ENCODE results near the gene ARHGAP25. TPM values are rescaled to one million over a fixed set of nuclear protein-coding genes. Genes with fewer than 3 reads are reported as not detected.

Gene ARHGAP25
- total and polyA plus RNA-seq, 2 donors from 2014 or later = 6.3 to 20.4 TPM

GRCh38 chr2:68747900-68748299 lies 13.3 kb downstream of the ARHGAP25 start:
- H3K27ac ChIP-seq (ENCODE audit: low read depth in 2 of 2, low read length in 2 of 2) = no peak overlapping the region
- H3K4me3 ChIP-seq (ENCODE audit: low read length in 3 of 3) = no peak overlapping the region
- intact Hi-C loops (cut with DNase I) = loop anchor here (10.0 kb wide), 1 partner anchor 167 kb away; no protein-coding TSS in a partner anchor
- H3K9me3 ChIP-seq (ENCODE audit: control insufficient read depth in 2 of 3, insufficient read depth in 1 of 3, low read length in 3 of 3) = no peaks in the 10 kb centered on the region
- no peak overlapping the region for H3K9ac ChIP-seq (ENCODE audit: low read length in 3 of 3)
- no peaks in the 10 kb centered on the region for H3K4me1 ChIP-seq (ENCODE audit: control insufficient read depth in 2 of 3, insufficient read depth in 2 of 3, low read depth in 1 of 3, low read length in 3 of 3)
- no peak for TF ChIP-seq CTCF (IDR thresholded peaks at IDR 0.05; ENCODE audit: borderline replicate concordance, extremely low read depth, insufficient read depth)
- no peaks in the 10 kb centered on the region for H3K36me3 ChIP-seq (ENCODE audit: control insufficient read depth in 2 of 3, insufficient read depth in 3 of 3, low read length in 3 of 3)
- FAIRE-seq (no peak), DNase-seq (no peak)
- no peaks in the 10 kb centered on the region for H3K27me3 ChIP-seq (ENCODE audit: control insufficient read depth, insufficient read depth, low read length)

- Histone ChIP-seq H3K36me3 (ENCODE audit: control insufficient read depth in 2 of 3, insufficient read depth in 3 of 3, low read length in 3 of 3) (no peaks in the 10 kb centered on the region), H3K9me3 (ENCODE audit: control insufficient read depth in 2 of 3, insufficient read depth in 1 of 3, low read length in 3 of 3) (no peaks in the 10 kb centered on the region), H3K9ac (ENCODE audit: low read length in 3 of 3) (no peak overlapping the region), H3K4me3 (ENCODE audit: low read length in 3 of 3) (no peak overlapping the region), H3K27ac (ENCODE audit: low read depth in 2 of 2, low read length in 2 of 2) (no peak overlapping the region), H3K4me1 (ENCODE audit: control insufficient read depth in 2 of 3, insufficient read depth in 2 of 3, low read depth in 1 of 3, low read length in 3 of 3) (no peaks in the 10 kb centered on the region), H3K27me3 (ENCODE audit: control insufficient read depth, insufficient read depth, low read length) (no peaks in the 10 kb centered on the region)
- no peak for DNase-seq
- no peak for FAIRE-seq
- intact Hi-C loops (cut with DNase I) = loop anchor here (10.0 kb wide), 1 partner anchor 166 kb away; no protein-coding TSS in a partner anchor
- no peak for TF ChIP-seq CTCF (IDR thresholded peaks at IDR 0.05; ENCODE audit: borderline replicate concordance, extremely low read depth, insufficient read depth)
These were observed 14.0 kb downstream of the ARHGAP25 start for GRCh38 chr2:68748568-68748967.

- Histone ChIP-seq H3K27me3 (ENCODE audit: control insufficient read depth, insufficient read depth, low read length) (no peaks in the 10 kb centered on the region), H3K4me3 (ENCODE audit: low read length in 3 of 3) (no peak overlapping the region), H3K36me3 (ENCODE audit: control insufficient read depth in 2 of 3, insufficient read depth in 3 of 3, low read length in 3 of 3) (no peaks in the 10 kb centered on the region), H3K9ac (ENCODE audit: low read length in 3 of 3) (no peak overlapping the region), H3K9me3 (ENCODE audit: control insufficient read depth in 2 of 3, insufficient read depth in 1 of 3, low read length in 3 of 3) (no peaks in the 10 kb centered on the region), H3K4me1 (ENCODE audit: control insufficient read depth in 2 of 3, insufficient read depth in 2 of 3, low read depth in 1 of 3, low read length in 3 of 3) (no peaks in the 10 kb centered on the region), H3K27ac (ENCODE audit: low read depth in 2 of 2, low read length in 2 of 2) (no peak overlapping the region)
- DNase-seq (no peak), FAIRE-seq (no peak)
- no peak for TF ChIP-seq CTCF (IDR thresholded peaks at IDR 0.05; ENCODE audit: borderline replicate concordance, extremely low read depth, insufficient read depth)
- intact Hi-C loops (cut with DNase I) = loop anchor here (10.0 kb wide), 1 partner anchor 165 kb away; no protein-coding TSS in a partner anchor
These were observed 14.7 kb downstream of the ARHGAP25 start for GRCh38 chr2:68749345-68749744.
